GDM1 (cell line): Measurements from ENCODE around the gene ZNF689.
"Not testable (repeated sequence)": the region's sequence is repeated elsewhere in the genome, so short reads cannot be mapped to it uniquely, and the experiment has no call there.

Experiments used
- DNase-seq: peaks from one replicate; lab custom pipeline; 2025; lab: John Stamatoyannopoulos, UW

ZNF689 gene

DNA sequence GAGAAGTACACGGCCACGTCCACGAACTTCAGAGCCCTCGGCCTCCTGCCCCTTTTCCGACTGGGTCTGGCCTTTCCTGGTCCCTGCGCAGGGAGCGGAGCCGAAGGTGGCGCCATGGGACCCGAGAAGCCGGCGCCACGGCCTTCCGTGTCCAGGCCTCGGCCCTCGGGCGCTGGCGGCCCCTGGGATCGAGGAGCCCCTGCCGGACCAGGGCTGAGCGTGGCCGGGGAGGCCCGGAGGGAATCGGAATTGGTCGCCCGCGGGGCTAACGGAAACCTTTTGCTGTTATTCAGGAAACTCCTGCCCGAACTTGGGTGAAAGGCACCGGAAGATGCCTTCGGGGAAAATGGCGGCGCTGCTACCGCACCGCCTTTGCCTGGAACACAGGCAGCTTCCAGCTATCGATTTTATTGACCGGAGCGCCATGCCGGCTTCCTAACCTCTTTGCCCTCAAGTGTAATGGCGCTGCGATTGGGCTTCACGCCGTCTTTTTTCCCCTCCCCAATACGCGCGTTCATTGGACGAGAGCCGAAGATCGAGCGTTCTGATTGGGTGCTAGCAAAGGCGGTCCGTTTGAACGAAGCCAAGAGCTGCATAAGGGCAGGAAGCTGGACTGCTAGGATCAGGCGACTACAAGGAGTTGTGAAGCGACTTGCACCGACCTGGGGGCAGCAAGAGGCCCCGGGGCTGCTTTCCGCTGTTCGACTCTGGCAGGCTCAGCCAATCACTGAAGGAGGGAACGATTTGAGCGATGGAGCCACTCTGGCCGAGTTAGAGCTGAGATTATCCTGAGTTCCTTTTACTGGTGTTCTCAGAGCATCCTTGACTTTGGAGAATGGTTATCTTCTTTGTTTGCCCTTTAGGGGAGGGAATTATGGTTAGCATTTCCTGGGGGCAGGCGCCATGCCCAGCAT lies at the start of gene ZNF689:
TSS of gene ZNF689 (minus strand) at position 464 of the 914 bp plus-strand sequence. CDS start at position 116, 348 bp downstream.
- peak; percentile 95 for DNase-seq

DNA sequence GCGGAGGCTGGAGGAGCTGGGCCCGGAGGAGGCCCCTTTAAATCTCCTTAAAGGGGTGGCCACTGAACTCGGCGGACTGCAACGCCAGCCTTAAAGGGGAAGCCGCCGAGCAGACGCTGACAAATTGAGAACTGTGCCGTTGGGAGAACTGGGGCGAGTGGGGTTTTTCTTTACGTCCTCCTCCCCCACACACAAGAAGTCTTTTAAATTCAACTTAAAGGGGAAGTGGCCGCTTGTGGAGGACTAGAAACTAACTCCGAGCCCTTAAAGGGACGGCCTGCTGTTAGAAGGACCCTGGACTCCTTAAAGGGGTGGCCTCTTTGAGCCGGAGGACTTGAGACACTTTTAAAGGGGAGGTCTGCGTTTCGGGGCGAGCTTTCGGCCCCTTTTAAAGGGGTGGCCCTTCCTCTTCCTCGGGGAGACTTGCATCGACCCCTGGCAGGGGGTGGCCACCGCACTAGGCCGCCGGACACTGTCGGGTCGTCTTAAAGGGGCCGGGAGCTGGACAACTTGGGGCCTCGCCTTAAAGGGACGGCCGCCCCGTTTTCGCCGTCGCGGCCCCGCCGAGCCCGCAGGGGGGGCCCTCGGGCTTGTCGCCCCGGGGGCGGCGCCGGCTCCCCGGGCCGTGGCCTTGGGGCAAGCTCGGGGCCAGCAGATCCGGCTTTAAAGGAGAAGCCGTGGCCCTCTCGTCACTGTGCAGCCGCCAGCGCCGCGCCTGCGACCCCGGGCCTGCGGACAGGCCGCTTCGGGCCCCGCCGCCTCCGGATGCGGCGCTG lies 48.7 kb upstream of the ZNF689 start:
- peak; percentile 96 for DNase-seq

DNA sequence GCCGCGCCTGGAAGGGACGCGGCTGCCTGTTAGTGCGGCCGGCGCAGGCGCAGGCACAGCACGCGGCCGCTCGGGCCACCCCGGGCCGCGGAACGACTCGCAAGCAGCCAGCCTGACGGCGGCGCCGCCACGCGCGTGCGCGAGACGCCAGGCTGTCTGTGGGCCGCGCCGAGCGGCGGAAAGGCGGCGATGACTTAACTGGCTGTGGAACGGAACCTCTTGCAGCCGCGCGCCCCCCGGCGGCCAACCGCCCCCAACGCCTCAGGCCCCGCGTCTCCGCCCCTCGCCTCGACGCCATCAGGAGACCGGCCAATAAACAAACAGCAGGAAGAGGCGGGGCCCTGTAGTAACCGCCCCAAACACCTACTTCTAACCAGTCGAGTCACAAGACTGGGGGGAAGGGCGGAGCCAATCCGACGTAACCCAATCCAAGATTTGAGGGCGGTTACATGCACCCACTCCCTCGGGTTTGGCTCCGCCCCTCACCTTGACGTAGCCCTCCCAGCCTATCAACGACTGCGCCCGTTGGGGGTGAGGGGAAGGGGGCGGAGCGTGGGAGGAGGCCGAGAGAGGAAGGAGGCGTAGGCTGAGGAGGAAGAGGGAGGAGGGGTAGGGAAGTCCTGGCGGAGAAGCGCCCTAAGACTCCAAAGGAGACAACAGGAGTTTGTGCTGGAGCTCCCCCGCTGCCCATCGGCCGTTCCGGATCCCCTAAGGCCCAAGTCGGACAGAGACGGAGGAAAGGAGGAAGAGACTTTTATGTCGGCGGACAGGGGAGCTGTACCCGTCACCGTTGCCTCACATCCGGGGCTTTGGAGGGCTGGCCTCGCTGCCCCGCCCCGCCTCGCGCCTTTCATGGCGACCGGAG lies 47.9 kb upstream of the ZNF689 start, which contains the start of gene FBRS:
TSS of gene FBRS (plus strand) at position 566 of the 865 bp plus-strand sequence. CDS start 1,088 bp downstream, outside the sequence.
- peak; percentile 100 for DNase-seq

DNA sequence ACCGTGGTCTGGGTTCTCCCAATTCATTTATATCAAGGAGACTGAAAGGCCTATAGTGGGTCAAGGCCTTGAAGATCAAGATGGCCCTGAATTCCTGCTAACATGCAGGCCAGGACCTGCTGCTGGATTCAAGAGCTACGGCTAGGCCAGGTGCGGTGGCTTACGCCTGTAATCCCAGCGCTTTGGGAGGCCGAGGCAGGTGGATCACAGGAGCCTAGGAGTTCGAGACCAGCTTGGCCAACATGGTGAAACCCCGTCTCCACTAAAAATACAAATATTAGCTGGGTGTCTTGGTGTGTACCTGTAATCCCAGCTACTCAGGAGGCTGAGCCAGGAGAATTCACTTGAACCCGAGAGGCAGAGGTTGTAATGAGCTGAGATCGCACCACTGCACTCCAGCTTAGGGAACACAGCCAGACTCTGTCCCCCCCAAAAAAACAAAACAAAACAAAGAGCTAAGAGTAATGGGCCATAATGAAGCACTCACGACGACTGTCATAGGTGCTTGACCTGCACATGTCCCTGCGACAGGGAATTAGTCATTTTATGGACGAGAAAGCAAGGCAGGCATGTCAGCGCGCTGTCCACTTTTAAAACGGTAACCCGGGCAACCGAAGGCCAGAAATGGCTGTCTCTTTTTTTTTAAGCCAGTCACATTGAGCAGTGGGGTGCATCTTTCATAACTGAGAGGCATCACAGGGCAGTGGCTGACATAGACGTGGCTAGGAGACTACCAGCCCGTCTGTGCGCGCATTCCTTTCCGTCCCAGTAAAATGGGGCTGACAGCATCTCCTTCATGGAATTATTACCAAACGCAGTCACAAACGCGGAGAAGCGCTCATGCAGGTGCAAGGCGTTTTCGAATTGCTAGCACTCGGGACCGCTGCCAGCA lies 47.0 kb upstream of the ZNF689 start:
- no peak for DNase-seq

DNA sequence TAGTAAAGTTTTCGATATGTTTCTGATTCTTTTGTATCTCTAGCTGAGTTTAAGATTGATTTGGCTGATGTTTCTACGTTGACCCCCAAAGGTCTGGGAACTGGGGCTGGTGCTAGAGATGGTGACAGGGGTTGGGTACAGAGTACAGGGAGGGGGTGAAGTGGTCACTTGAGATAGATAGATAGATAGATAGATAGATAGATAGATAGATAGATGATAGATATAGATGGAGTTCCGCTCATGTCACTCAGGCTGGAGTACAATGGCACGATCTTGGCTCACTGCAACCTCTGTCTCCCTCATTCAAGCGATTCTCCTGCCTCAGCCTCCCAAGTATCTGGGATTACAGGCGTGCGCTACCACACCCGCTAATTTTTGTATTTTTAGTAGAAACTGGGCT lies 46.2 kb upstream of the ZNF689 start:
- no peak for DNase-seq

DNA sequence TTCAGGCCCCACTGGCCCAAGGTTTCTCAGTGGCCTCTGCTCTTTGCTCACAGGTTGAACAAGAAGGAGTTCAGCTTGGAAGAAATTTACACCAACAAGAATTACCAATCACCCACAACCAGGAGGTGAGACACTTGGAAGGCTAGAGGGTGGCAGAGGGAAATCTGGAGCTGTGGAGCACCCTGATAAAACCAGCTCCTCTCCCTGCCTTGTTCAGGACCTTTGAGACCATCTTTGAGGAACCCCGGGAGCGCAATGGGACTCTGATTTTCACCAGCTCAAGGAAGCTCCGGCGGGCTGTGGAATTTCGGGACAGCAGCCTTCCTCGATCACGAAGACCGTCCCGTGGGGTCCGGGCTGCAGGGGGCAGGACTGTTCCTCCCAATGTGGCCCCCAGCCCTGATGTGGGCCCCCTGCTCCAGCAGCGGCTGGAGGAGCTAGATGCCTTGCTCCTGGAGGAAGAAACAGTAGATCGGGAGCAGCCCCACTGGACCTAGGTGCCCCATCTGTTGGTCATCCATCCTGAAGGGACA lies 45.7 kb upstream of the ZNF689 start:
- no peak for DNase-seq

DNA sequence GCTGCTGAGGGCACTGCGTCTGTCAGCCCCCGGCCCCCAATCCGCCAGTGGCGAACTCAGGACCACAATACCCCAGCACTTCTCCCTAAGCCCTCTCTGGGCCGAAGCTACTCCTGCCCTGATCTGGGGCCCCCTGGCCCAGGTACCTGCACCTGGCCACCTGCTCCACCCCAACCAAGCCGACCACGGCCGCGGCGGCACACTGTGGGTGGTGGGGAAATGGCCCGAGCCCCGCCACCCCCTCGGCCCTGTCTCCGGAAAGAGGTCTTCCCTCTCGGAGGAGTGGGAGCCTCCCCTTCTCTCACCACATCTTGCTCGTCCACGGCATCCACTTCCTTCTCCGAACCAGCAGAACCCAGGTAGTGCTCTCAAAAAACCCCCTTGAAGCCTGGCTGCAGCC lies 44.7 kb upstream of the ZNF689 start:
- DNase-seq, result no peak

DNA sequence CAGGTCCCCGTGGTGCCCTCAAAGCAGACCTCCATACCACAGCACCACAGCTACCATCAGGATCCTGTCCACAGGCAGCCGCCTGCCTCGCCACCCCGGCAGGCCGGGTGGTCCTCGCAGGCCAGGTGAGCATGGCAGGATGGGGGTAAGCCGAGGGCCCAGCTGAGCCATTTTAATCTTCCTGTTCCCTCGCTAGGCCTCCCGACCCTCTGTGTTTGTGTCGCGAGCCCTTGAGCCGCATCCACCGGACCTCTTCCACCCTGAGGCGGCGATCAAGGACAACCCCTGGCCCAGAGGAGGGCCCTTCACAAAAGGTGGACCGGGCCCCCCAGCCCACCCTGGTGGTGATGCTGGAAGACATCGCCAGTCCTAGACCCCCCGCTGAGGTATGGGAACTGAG lies 42.5 kb upstream of the ZNF689 start:
- no peak for DNase-seq

DNA sequence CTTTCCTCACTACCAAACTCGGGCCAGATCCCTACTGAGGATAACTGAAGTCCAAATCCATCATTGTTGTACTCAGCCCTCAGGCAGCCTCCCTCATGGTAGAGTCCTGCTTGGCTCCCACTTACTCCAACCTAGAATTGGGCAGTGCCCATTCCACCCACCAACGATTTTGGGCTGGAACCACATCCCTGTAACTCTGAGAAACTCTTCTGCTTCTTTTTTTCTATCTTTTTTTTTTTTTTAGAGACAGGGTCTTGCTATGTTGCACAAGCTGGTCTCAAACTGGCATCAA lies 41.8 kb upstream of the ZNF689 start:
- DNase-seq, result no peak

DNA sequence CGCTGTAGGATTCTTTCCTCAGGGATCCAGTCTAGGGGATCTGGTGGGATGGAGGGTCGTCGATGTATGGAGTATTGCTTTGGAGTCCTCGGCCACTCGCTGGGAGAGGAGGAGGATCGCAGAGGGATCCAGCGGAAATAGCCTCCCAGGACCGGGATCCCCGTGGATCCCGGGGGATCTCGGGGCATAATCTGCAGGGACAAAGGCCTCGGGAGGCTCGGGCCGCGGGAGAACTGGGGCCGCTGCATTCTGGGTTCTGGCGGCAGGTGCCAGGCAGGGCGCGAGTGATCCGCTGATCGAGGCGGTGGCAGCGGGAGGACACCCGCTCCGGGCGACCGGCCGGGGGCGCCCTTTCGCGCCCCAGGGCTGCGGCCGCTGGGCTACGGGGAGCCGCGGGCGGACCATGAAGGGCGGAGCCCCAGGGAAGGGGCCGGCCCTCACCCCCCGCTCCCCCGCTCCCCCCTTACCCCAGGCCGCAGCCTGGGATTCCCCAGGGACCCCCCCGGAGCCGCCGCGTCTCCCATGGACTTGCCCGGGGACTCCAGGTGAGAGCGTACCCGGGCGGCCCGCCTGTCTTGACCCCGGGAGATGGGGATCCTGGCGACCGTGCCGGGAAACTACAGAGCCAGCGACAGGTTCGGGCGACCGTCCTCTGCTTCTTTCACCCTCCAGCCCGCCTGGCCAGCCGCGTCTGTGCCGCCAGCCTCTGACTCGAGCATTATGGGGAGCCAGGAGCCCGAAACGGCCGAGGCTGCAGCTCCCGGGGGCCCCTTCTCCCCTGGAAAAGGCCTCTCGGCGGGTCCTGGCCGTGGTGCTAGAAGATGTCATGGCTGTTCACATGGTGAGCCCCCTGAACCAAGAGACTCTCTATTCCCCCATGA lies 41.2 kb upstream of the ZNF689 start:
- peak; percentile 59 for DNase-seq

DNA sequence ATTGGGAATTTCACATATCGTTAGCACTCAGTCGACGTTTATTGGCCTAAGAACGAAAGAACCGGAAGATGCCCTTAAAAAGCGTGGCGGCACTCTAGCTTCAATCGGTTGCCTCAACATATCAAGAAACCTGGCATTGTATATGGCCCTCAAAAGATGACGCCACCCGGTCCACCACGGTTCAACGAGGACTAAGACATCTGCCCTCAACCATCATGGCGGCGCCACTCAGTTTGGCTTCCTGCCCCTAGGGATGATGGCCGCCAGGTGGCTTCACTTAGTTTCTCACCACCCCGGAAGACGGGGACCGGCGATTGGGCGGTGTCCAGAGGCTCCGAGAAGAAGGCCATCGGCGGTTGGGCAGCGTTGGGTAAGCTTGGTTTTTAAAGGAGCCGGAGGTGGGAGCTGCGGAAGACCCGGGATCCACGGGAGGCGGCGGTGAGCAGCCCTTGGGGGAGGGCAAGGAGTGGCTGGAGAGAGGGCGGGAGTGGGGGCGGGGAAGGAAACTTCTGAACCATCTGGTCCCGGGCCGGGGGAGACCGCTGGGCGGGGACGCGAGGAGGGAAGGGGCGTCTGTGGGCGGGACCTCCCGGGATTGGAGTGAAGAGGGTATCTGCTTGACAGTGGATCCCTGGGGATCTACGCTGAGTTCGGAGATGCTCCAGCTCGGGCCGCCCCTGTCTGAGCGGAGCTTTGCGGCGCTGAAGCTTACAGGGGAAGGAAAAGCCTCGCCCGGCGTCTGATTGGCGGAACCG lies 40.4 kb upstream of the ZNF689 start, which contains the start of gene PRR14:
TSS of gene PRR14 (plus strand) at position 592 of the 755 bp plus-strand sequence. CDS start 686 bp downstream, outside the sequence.
- peak; percentile 98 for DNase-seq

DNA sequence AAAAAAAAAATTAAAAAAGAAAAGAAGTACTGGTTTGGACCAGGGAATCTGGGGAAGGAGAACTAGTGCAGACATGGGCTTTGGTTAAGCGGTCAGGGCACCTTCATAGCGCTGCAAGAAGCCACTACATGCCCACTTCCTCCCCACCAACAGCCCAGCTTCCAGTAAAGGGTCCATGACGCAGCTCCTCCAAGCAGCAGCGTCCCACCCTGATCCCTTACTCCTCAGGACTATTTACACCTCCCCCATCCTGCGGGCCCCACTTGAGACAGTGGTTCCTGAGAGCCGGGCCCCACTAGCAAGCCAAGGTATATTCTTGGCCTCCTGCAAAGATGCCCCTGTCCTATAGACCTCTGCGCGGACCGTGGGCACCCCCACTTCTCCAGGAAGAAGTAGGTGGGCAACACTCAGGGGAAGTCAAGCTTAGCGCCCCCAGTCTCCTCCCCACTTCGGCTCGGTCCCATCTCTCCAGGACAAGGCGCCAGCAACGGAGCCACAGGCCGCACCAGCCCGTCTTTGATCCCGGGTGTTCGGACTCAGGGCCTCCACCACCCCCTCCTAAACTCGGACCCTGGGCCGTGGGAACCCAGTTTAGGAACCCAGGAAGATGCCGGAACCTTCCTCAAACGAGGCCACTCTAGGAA lies 39.7 kb upstream of the ZNF689 start:
- no peak for DNase-seq

DNA sequence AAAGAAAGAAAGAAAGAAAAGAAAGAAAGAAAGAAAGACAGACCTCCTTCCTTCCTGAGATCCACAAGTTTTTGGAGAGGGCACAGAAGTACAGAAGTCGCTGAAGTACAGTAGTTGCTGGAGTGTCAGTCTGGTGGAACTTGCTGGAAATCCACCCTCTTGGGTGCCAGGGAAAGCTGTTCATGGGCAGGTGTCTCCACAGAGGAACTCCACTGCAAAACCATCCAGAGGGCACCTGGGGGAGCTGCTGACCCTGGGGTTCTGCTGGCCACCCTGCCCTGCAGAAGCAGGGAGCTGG lies 37.0 kb upstream of the ZNF689 start:
- no peak for DNase-seq

DNA sequence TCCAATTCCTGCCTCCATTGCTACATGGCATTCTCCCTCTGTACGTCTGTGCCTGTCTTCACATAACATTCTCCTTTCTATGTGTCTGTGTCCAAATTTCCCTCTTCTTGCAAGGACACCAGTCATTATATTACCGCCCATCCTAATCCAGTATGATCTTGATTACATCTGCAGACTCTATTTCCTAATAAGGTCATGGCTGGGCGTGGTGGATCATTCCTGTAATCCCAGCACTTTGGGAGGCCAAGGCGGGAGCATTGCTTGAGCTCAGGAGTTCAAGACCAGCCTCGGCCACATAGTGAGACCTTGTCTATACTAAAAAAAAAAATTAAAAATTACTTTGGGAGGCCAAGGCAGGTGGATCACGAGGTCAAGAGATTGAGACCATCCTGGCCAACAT lies 35.5 kb upstream of the ZNF689 start:
- DNase-seq, result no peak

DNA sequence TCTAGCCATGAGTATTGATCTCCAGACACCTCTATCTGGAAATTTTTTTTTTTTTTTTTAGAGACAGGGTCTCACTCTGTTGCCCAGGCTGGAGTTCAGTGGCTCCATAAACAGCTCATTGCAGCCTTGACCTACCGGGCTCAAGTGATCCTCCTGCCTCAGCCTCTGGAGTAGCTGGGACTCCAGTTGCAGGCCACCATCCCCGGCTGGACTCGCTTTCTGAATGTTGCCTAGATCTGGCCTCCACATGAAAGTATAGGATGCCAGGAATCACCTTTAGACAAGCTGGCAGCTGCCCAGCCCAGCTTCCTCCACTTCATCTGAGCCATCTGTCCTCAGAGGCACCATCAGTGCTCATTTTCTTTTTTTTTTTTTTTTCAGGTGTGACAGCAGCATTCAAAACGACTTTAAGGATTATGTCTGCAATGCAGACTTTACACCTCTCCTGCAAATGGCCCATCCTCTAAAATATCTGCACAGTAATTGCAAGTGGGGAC lies 34.2 kb upstream of the ZNF689 start:
- DNase-seq, result no peak

DNA sequence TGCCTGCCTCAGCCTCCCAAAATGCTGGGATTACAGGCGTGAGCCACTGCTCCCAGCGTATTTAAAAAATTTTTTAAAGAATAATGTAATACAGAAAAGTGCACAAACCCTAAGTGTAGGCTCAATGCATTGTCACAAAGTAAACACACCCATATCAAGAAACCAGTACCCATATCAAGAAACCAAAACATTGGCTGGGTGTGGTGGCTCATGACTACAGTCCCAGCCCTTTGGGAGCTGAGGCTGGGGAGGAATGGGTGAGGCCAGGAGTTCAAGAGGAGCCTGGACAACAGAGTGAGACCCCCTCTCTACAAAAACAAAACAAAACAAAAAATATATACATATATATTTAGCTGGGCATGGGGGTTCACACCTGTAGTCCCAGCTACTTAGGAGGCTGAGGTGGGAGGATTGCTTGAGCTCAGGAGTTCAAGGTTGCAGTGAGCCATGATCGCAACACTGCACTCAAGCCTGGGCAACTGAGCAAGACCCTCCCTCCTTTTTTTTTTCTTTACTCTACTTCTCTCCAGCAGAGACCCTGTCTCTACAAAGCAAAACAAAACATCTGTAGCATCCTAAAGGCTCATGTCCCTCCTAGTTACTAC lies 31.3 kb upstream of the ZNF689 start:
- no peak for DNase-seq

DNA sequence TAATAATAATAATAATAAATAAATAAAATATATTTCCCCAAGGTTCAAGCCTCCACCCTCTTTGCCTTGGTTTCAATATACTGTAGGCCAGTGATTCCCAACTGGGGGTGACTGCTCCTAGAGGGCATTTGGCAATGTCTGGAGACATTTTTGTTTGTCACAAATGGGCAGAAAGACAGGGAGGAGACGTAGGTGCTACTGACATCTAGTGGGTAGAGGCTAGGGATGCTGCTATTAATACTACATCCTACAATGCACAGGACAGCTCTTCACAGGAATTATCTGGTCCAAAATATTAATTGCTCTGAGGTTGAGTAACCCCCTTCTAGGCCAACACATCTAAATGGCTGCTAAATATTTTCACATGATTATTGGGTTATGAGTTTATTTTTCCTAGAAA lies 27.8 kb upstream of the ZNF689 start:
- peak; percentile 3 for DNase-seq

DNA sequence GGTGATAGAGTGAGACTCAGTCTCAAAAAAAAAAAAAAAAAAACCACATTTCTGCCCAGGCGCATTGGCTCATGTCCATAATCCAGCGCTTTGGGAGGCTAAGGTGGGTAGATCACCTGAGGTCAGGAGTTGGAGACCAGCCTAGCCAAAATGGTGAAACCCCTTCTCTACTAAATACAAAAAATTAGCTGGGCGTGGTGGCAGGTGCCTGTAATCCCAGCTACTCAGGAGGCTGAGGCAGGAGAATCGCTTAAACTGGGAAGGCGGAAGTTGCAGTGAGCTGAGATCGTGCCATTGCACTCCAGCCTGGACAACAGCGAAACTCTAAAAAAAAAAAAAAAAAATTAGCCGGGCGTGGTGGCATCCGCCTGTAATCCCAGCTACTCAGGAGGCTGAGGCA lies 26.9 kb upstream of the ZNF689 start:
- DNase-seq, result not testable (repeated sequence)
